B cell (primary cell): ENCODE measurements around the gene FGF8. TPM values are rescaled to one million over a fixed set of nuclear protein-coding genes. Genes with fewer than 3 reads are reported as not detected.

Experiments
- ATAC-seq: fragments of 200-7000 bp; cut with Tn5 transposase; one replicate; pipeline ENCODE4 v1.10.0; 2021; ENCODE audit warnings: low read depth, mild to moderate bottlenecking, moderate number of reproducible peaks, moderate library complexity
- CTCF ChIA-PET: fragments of 350-600 bp; sonication (Branson Sonifier 250); formaldehyde crosslinking; loops from one replicate; lab custom pipeline; 2021; ENCODE audit warnings: antibody characterized with exemption, inconsistent platforms; lab: Charles Lee
- POLR2A ChIA-PET: fragments of 350-600 bp; sonication (Branson Sonifier 250); formaldehyde crosslinking; loops from one replicate; lab custom pipeline; 2021; ENCODE audit warnings: antibody characterized with exemption; lab: Charles Lee
- DNase-seq: peaks from one replicate; pipeline ENCODE4 v3.0.0; 2013
- H2AFZ ChIP-seq: 2 replicates; pipeline ENCODE4 v1.6.1; 2012; ENCODE audit warnings: mild to moderate bottlenecking, low read depth, low read length; ENCODE audit not compliant: insufficient read depth, poor library complexity, severe bottlenecking
- H3K27ac ChIP-seq, 2 donors: 1 replicate in 1 of 2; 2 replicates in 1 of 2; pipeline ENCODE4 v1.5.1; 2012 to 2013; ENCODE audit warnings: low read length in 2 of 2, mild to moderate bottlenecking in 2 of 2, moderate library complexity in 1 of 2
- H3K27me3 ChIP-seq, 4 experiments: fragments of 200-600 bp in 1 of 4; sonication (generic) in 1 of 4; replicated peaks in 1 of 4; 1 replicate in 2 of 4; 2 replicates in 2 of 4; pipeline versions ENCODE4 v1.6.1 to v1.7.0; 2013 to 2016; ENCODE audit warnings: low read length in 3 of 4, mild to moderate bottlenecking in 2 of 4, mixed read lengths in 1 of 4, moderate library complexity in 1 of 4; ENCODE audit not compliant: insufficient read depth in 4 of 4, control insufficient read depth in 3 of 4; ENCODE audit errors: control extremely low read depth in 1 of 4
- H3K36me3 ChIP-seq, 2 experiments: replicated peaks in 1 of 2; 1 replicate in 1 of 2; 2 replicates in 1 of 2; pipeline versions ENCODE4 v1.6.1 to v1.7.1; 2013; ENCODE audit warnings: low read length in 1 of 2; ENCODE audit not compliant: insufficient read depth in 2 of 2, control insufficient read depth in 1 of 2; ENCODE audit errors: control extremely low read depth in 1 of 2, extremely low read depth in 1 of 2
- H3K4me1 ChIP-seq, 2 donors: fragments of 200-600 bp in 1 of 2; sonication (generic) in 1 of 2; 1 replicate in 1 of 2; 2 replicates in 1 of 2; pipeline versions ENCODE4 v1.5.1 to v1.6.1; 2013 to 2017; ENCODE audit warnings: low read length in 2 of 2; ENCODE audit not compliant: control insufficient read depth in 2 of 2, insufficient read depth in 2 of 2
- H3K4me2 ChIP-seq: replicated peaks from 2 replicates; pipeline ENCODE3; 2012; ENCODE audit warnings: mild to moderate bottlenecking, low read depth, low read length; ENCODE audit not compliant: poor library complexity, severe bottlenecking
- H3K4me3 ChIP-seq, 5 experiments: fragments of 200-600 bp in 1 of 5; sonication (generic) in 1 of 5; 1 replicate in 3 of 5; 2 replicates in 2 of 5; pipeline versions ENCODE4 v1.5.1 to v1.7.0; 2011 to 2016; ENCODE audit warnings: low read length in 4 of 5, mild to moderate bottlenecking in 4 of 5, low read depth in 2 of 5, control low read depth in 1 of 5, moderate library complexity in 1 of 5; ENCODE audit not compliant: insufficient read depth in 1 of 5; ENCODE audit errors: control extremely low read depth in 1 of 5, extremely low read depth in 1 of 5
- H3K79me2 ChIP-seq: fragments of 200-600 bp; sonication (generic); one replicate; pipeline ENCODE4 v1.6.0; 2016; ENCODE audit warnings: low read length; ENCODE audit not compliant: control insufficient read depth, insufficient read depth
- H3K9ac ChIP-seq: fragments of 200-600 bp; sonication (generic); 2 replicates; pipeline ENCODE4 v1.6.1; 2017; ENCODE audit warnings: mild to moderate bottlenecking, low read length, moderate library complexity
- H3K9me3 ChIP-seq, 3 donors: one replicate each; pipeline versions ENCODE4 v1.6.1 to v1.7.1; 2013; ENCODE audit warnings: low read length in 2 of 3; ENCODE audit not compliant: control insufficient read depth in 2 of 3, insufficient read depth in 1 of 3; ENCODE audit errors: control extremely low read depth in 1 of 3
- H4K20me1 ChIP-seq: 2 replicates; pipeline ENCODE4 v1.6.0; 2012; ENCODE audit warnings: mild to moderate bottlenecking, low read length; ENCODE audit not compliant: insufficient read depth, control insufficient read depth, poor library complexity, severe bottlenecking
- H3K27ac Mint-ChIP-seq: one replicate; pipeline ENCODE4 v1.8.0; 2021; ENCODE audit warnings: mixed read lengths
- H3K27me3 Mint-ChIP-seq: one replicate; pipeline ENCODE4 v1.8.0; 2021; ENCODE audit warnings: mixed read lengths
- H3K4me1 Mint-ChIP-seq: one replicate; pipeline ENCODE4 v1.8.0; 2021; ENCODE audit warnings: mixed read lengths
- H3K4me3 Mint-ChIP-seq: one replicate; pipeline ENCODE4 v1.8.0; 2021; ENCODE audit warnings: mixed read lengths
- H3K9me3 Mint-ChIP-seq: one replicate; pipeline ENCODE4 v1.8.0; 2022; ENCODE audit warnings: mixed read lengths; ENCODE audit not compliant: insufficient read depth
- CTCF ChIP-seq: fragments of 200-600 bp; IDR thresholded peaks from one replicate; pipeline ENCODE4 v1.8.0; 2022; ENCODE audit warnings: antibody characterized with exemption, mild to moderate bottlenecking
- EZH2 ChIP-seq: IDR thresholded peaks from 2 replicates; pipeline ENCODE4 v1.6.1; 2012; ENCODE audit warnings: borderline replicate concordance, low read depth, mild to moderate bottlenecking, moderate library complexity, low read length; ENCODE audit not compliant: insufficient read depth, poor library complexity, severe bottlenecking
- WGBS: methylation state at CpG from one replicate; pipeline ENCODE4 v1.1.5; 2013; ENCODE audit warnings: missing lambda C conversion rate; ENCODE audit not compliant: insufficient coverage; 5-methylcytosine and 5-hydroxymethylcytosine counted together
- intact Hi-C: fragments of 100-400 bp; cut with micrococcal nuclease; formaldehyde crosslinking; loops from one replicate; pipeline ENCODE4 v1.10.0; 2022
- polyA plus RNA-seq: library from polyadenylated mRNA; depleted of rRNA; stranded (reverse); fragments of >200 nt; gene quantifications from 2 replicates; pipeline ENCODE4 v1.2.3, GENCODE V29; 2012
- total RNA-seq, 2 donors: library from RNA; stranded (reverse); fragments of 120-200 nt in 1 of 2; gene quantifications; 1 replicate in 1 of 2; 2 replicates in 1 of 2; pipeline versions ENCODE4 v1.2.3 to v1.2.4, GENCODE V29; 2013 to 2022

The FGF8 gene
- total and polyA plus RNA-seq, 2 donors (not counting 1 experiment from before 2014, with no cell fraction given) = not detected

- TF ChIP-seq EZH2 = no peak
- H3K4me1 ChIP-seq = no peaks in the 10 kb centered on the region
- no peaks in the 10 kb centered on the region for H3K36me3 ChIP-seq
- no peak overlapping the region for H3K4me2 ChIP-seq
- no peak overlapping the region for H2AFZ ChIP-seq
- peaks cover 0 to 22% (median under 1%) of the 10 kb centered on the region in 4 experiments for H3K27me3 ChIP-seq
- peaks cover 0 to 3% (median 2%) of the 10 kb centered on the region in 3 donors for H3K9me3 ChIP-seq
- Mint-ChIP-seq H3K27me3 (peaks cover 25% of the 10 kb centered on the region), H3K4me1 (no peaks in the 10 kb centered on the region), H3K9me3 (no peaks in the 10 kb centered on the region), H3K4me3 (no peak overlapping the region), H3K27ac (no peak overlapping the region)
- POLR2A ChIA-PET = no interaction called here
- no peak overlapping the region for H3K4me3 ChIP-seq
- DNase-seq (no peak), ATAC-seq (no peak)
- 100% methylated on average over 1 of the region's 3 CpGs for WGBS
- H3K9ac ChIP-seq = no peak overlapping the region
- intact Hi-C loops = no loop called here
- CTCF ChIA-PET = no interaction called here
- no peaks in the 10 kb centered on the region for H4K20me1 ChIP-seq
- no peak overlapping the region for H3K27ac ChIP-seq
- H3K79me2 ChIP-seq = no peaks in the 10 kb centered on the region
Observed at GRCh38 chr10:101744267-101744666, 31.6 kb downstream of the FGF8 start.

GRCh38 chr10:101741938-101742337, 34.0 kb downstream of the FGF8 start:
- Mint-ChIP-seq H3K4me1 (no peaks in the 10 kb centered on the region), H3K27me3 (peaks cover 25% of the 10 kb centered on the region), H3K27ac (no peak overlapping the region), H3K9me3 (no peaks in the 10 kb centered on the region), H3K4me3 (no peak overlapping the region)
- Histone ChIP-seq H3K4me1 (no peaks in the 10 kb centered on the region), H3K27me3 (peaks cover 0 to 23% (median under 1%) of the 10 kb centered on the region in 4 experiments), H3K27ac (no peak overlapping the region), H2AFZ (no peak overlapping the region), H4K20me1 (no peaks in the 10 kb centered on the region), H3K4me3 (no peak overlapping the region), H3K9me3 (peaks cover 0 to 3% (median 2%) of the 10 kb centered on the region in 3 donors), H3K4me2 (no peak overlapping the region), H3K79me2 (no peaks in the 10 kb centered on the region), H3K36me3 (no peaks in the 10 kb centered on the region), H3K9ac (no peak overlapping the region)
- no peak for TF ChIP-seq CTCF
- no peak for TF ChIP-seq EZH2
- DNase-seq = no peak
- intact Hi-C loops = no loop called here
- ATAC-seq = no peak
- CTCF ChIA-PET = no interaction called here
- POLR2A ChIA-PET = no interaction called here
- WGBS = 100% methylated on average over 1 of the region's 2 CpGs
